HFFc6 (cell line): Measurements from ENCODE around the gene POLR2F. TPM values are rescaled to one million over a fixed set of nuclear protein-coding genes. Genes with fewer than 3 reads are reported as not detected.

Experiments
- DNase-seq: peaks from one replicate; pipeline ENCODE4 v3.0.0-alpha.2; 2018
- H3K27ac Mint-ChIP-seq: 2 replicates; pipeline ENCODE4 v1.8.0; 2020; ENCODE audit warnings: mild to moderate bottlenecking, mixed read lengths
- H3K27me3 Mint-ChIP-seq: 2 replicates; pipeline ENCODE4 v1.8.0; 2021; ENCODE audit warnings: mild to moderate bottlenecking, moderate library complexity, mixed read lengths; ENCODE audit not compliant: insufficient read depth
- H3K36me3 Mint-ChIP-seq: 2 replicates; pipeline ENCODE4 v1.8.0; 2021; ENCODE audit warnings: low read depth, mixed read lengths
- H3K4me1 Mint-ChIP-seq: 2 replicates; pipeline ENCODE4 v1.8.0; 2020; ENCODE audit warnings: low read depth, mixed read lengths
- H3K4me3 Mint-ChIP-seq: 2 replicates; pipeline ENCODE4 v1.8.0; 2020; ENCODE audit warnings: mild to moderate bottlenecking, moderate library complexity, mixed read lengths
- H3K9me3 Mint-ChIP-seq: 2 replicates; pipeline ENCODE4 v1.8.0; 2020; ENCODE audit warnings: mild to moderate bottlenecking, mixed read lengths
- CTCF ChIP-seq: fragments of 200-600 bp; sonication (generic); IDR thresholded peaks from 2 replicates; pipeline ENCODE4 v1.5.0; 2021; ENCODE audit warnings: antibody characterized with exemption, mild to moderate bottlenecking
- total RNA-seq, 6 experiments: library from RNA; stranded (reverse); fragmentation: NEBNext Ultra II Directional; extraction: Animal tissue kit (Norgen Biotek cat#: 25700); gene quantifications; 2 replicates in 1 of 6; 3 replicates in 5 of 6; pipeline ENCODE4 v1.2.3, GENCODE V29; 2021

POLR2F gene
- total RNA-seq, 6 experiments from 2014 or later, result 91.6 to 130 (median 107) TPM

GRCh38 chr22:37959231-37959825 is 5.8 kb downstream of the POLR2F start:
- Mint-ChIP-seq H3K4me3 (no peak overlapping the region), H3K4me1 (peaks cover 9% of the 10 kb centered on the region), H3K9me3 (no peaks in the 10 kb centered on the region), H3K27me3 (peaks cover 3% of the 10 kb centered on the region; the same call in 1 of the 2 replicates), H3K27ac (no peak overlapping the region; the same call in 1 of the 2 replicates), H3K36me3 (peaks cover 38% of the 10 kb centered on the region)
- DNase-seq, result no peak
- no peak for TF ChIP-seq CTCF

GRCh38 chr22:37961062-37961461 is 7.6 kb downstream of the POLR2F start:
- H3K27ac Mint-ChIP-seq, result no peak overlapping the region
- peaks cover 41% of the 10 kb centered on the region for H3K36me3 Mint-ChIP-seq
- H3K27me3 Mint-ChIP-seq, result peaks cover 3% of the 10 kb centered on the region; the same call in 1 of the 2 replicates
- TF ChIP-seq CTCF, result no peak
- no peaks in the 10 kb centered on the region for H3K9me3 Mint-ChIP-seq
- H3K4me1 Mint-ChIP-seq, result peaks cover 12% of the 10 kb centered on the region
- H3K4me3 Mint-ChIP-seq, result no peak overlapping the region
- no peak for DNase-seq

- peaks cover 19% of the 10 kb centered on the region for H3K4me1 Mint-ChIP-seq
- no peak for DNase-seq
- no peak overlapping the region; the same call in 1 of the 2 replicates for H3K4me3 Mint-ChIP-seq
- no peaks in the 10 kb centered on the region for H3K27me3 Mint-ChIP-seq
- peak overlapping the region; percentile 14; the same call in 1 of the 2 replicates for H3K27ac Mint-ChIP-seq
- H3K36me3 Mint-ChIP-seq, result peaks cover 31% of the 10 kb centered on the region
- no peak for TF ChIP-seq CTCF
- no peaks in the 10 kb centered on the region for H3K9me3 Mint-ChIP-seq
Observed at GRCh38 chr22:37965940-37966664, 12.6 kb downstream of the POLR2F start.

GRCh38 chr22:37967147-37967546 is 13.6 kb downstream of the POLR2F start:
- DNase-seq, result no peak
- no peaks in the 10 kb centered on the region for H3K27me3 Mint-ChIP-seq
- H3K36me3 Mint-ChIP-seq, result peaks cover 23% of the 10 kb centered on the region
- peaks cover 19% of the 10 kb centered on the region for H3K4me1 Mint-ChIP-seq
- TF ChIP-seq CTCF, result no peak
- H3K9me3 Mint-ChIP-seq, result no peaks in the 10 kb centered on the region
- H3K27ac Mint-ChIP-seq, result no peak overlapping the region; the same call in 1 of the 2 replicates
- no peak overlapping the region for H3K4me3 Mint-ChIP-seq

- H3K9me3 Mint-ChIP-seq, result no peaks in the 10 kb centered on the region
- no peaks in the 10 kb centered on the region for H3K27me3 Mint-ChIP-seq
- DNase-seq, result no peak
- peaks cover 23% of the 10 kb centered on the region for H3K36me3 Mint-ChIP-seq
- H3K4me3 Mint-ChIP-seq, result no peak overlapping the region
- TF ChIP-seq CTCF, result no peak
- no peak overlapping the region for H3K27ac Mint-ChIP-seq
- H3K4me1 Mint-ChIP-seq, result peaks cover 19% of the 10 kb centered on the region
Observed at GRCh38 chr22:37967637-37968451, 14.3 kb downstream of the POLR2F start.
